ENCODE measurements around the gene SARS2.

GRCh38 chr19:38951187-38951586 is 20.6 kb upstream of the SARS2 start:
- no peak for TF ChIP-seq CTCF (IDR thresholded peaks at IDR 0.05)
- TF ChIP-seq POLR2A (IDR thresholded peaks at IDR 0.05): no peak
